Lower leg skin (tissue), 4 donors: Measurements from ENCODE around the gene CDC14A. TPM values are rescaled to one million over a fixed set of nuclear protein-coding genes. Genes with fewer than 3 reads are reported as not detected.

Experiments
- DNase-seq, 2 donors: peaks; one replicate each; pipeline ENCODE4 v3.0.0-alpha.2; 2019; ENCODE audit warnings: low spot score in 2 of 2
- H3K4me3 ChIP-seq: fragments of 200-600 bp; sonication (generic); 2 replicates; pipeline ENCODE4 v1.5.1; 2017; ENCODE audit warnings: mild to moderate bottlenecking, low read depth; ENCODE audit not compliant: poor library complexity, severe bottlenecking
- POLR2A ChIP-seq, 2 donors: fragments of 450-650 bp; IDR thresholded peaks; one replicate each; pipeline ENCODE4 v1.6.1; 2016 to 2017; ENCODE audit warnings: antibody characterized with exemption in 2 of 2, mild to moderate bottlenecking in 1 of 2, moderate library complexity in 1 of 2
- WGBS, 2 donors: methylation state at CpG; one replicate each; pipeline ENCODE4 v1.1.5; 2018; 5-methylcytosine and 5-hydroxymethylcytosine counted together
- intact Hi-C: fragments of 100-400 bp; cut with DNase I; formaldehyde crosslinking; loops from one replicate; pipeline ENCODE4 v1.15.0; 2023; ENCODE audit warnings: low total_unique reads
- total RNA-seq, 4 donors: library from RNA; depleted of rRNA; stranded (reverse); fragments of >200 nt; gene quantifications; one replicate each; pipeline ENCODE4 v1.1.0, GENCODE V29; 2016
- TF ChIP-seq, protein P1 (sequence below), 3 donors: fragments of 450-650 bp; IDR thresholded peaks; one replicate each; pipeline ENCODE4 v1.5.1; 2016; ENCODE audit warnings: antibody characterized with exemption in 3 of 3, mild to moderate bottlenecking in 3 of 3, moderate library complexity in 2 of 3

Gene CDC14A
- total RNA-seq, 4 donors from 2014 or later: 13.5 to 15.4 (median 14.4) TPM

DNA sequence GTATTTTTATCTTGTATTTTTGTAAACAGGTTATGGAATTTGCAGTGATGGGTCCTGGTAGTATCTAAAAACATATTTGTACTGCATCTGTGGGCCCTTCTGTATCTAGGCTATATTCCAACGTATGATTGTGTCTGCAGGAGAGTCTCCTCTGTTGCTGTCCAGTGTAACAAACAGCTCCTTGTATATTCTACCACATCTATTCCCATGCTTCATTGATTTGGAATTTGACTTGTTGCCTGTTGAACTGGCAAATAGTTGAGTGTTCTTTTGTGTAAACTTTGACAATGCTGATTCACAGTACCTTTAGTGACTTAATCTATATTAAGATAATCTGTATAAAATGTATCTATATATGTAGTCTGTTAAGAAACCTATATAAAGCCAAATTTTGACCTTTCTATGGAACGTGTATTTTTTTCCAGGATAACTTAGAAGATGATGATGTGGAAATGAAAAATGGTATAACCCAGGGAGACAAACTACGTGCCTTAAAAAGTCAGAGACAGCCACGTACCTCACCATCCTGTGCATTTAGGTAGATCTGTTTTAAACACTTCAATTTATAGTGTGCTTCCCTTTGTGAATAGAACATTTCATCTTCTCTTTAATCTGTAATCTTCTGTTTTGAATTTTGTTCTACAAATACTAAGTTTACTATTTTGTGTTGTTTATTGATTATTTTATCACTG, 142.2 kb downstream of the CDC14A start:
- no peak for DNase-seq
- intact Hi-C loops: no loop called here
- 91 to 94% methylated on average over 4 of the region's 4 CpGs for WGBS, 2 donors
- TF ChIP-seq POLR2A (IDR thresholded peaks at IDR 0.05): no peak
- no peak overlapping the region for H3K4me3 ChIP-seq

DNA sequence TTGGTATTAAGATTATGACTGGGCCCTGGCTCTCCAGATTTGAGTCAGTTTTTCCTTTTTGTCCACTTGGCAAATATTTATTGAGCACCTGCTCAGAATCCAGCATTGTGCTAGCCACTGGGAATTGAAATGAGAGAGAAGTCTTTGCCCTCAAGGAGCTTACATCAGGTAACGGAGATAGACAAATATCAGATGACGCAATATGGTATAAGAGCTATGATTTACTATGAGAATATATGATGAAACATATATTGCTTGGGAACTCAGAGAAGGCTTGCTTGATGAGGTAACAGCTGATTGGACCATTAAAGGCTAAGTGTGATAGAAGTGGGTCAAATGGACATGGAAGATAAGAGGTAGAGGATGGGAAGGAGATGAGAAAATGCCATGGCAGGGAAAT, 144.6 kb downstream of the CDC14A start:
- intact Hi-C loops: no loop called here
- TF ChIP-seq, protein P1, sequence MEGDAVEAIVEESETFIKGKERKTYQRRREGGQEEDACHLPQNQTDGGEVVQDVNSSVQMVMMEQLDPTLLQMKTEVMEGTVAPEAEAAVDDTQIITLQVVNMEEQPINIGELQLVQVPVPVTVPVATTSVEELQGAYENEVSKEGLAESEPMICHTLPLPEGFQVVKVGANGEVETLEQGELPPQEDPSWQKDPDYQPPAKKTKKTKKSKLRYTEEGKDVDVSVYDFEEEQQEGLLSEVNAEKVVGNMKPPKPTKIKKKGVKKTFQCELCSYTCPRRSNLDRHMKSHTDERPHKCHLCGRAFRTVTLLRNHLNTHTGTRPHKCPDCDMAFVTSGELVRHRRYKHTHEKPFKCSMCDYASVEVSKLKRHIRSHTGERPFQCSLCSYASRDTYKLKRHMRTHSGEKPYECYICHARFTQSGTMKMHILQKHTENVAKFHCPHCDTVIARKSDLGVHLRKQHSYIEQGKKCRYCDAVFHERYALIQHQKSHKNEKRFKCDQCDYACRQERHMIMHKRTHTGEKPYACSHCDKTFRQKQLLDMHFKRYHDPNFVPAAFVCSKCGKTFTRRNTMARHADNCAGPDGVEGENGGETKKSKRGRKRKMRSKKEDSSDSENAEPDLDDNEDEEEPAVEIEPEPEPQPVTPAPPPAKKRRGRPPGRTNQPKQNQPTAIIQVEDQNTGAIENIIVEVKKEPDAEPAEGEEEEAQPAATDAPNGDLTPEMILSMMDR (IDR thresholded peaks at IDR 0.05): no peak
- TF ChIP-seq POLR2A (IDR thresholded peaks at IDR 0.05): no peak
- WGBS, 2 donors: 94 to 95% methylated on average over 2 of the region's 2 CpGs
- no peak for DNase-seq
- no peak overlapping the region for H3K4me3 ChIP-seq

DNA sequence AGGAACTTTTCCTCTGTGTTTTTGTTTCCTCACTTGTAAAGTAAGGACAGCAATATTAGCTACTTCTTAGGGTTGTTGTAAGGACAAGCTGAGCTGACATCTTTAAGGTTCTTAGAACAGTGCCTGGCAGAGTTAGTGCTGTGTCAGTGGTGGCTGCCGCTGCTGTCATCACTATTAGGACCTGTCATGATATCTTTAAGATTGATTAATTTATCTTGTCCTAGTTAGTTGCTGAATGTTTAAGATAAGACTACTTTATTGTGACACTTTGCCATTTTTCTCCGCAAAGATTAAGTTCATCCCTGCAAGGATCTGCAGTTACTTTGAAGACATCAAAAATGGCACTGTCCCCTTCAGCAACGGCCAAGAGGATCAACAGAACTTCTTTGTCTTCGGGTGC, 145.5 kb downstream of the CDC14A start:
- intact Hi-C loops: no loop called here
- WGBS, 2 donors: 93 to 98% methylated on average over 4 of the region's 4 CpGs

DNA sequence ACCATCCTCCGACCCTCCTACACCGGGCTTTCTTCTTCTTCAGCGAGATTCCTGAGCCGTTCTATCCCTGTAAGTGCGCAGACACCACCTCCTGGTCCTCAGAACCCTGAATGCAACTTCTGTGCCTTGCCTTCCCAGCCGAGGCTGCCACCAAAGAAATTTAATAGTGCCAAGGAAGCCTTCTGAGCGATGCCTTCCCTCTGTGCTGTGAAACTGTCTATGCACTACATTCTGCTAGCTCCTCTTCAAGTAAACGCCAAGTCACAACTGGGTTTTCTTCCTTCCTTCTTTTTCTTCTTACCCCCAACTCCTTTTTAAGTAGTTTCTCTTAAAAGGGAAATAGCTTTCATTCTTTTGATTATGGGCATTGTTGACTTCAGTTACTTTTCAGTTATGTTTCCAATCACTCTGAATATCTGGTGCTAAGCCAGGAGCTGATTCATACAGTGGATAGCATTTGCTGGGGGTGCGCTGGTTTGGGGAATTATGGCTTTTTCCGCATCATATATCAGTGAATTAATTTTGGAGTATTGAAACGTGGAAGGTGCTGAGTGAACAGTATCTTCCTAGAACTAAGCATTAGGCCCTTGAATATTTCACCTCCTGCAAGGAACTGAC, 147.0 kb downstream of the CDC14A start:
- intact Hi-C loops: no loop called here
- H3K4me3 ChIP-seq: no peak overlapping the region
- DNase-seq: no peak
- TF ChIP-seq, protein P1 (IDR thresholded peaks at IDR 0.05): no peak
- TF ChIP-seq POLR2A (IDR thresholded peaks at IDR 0.05): no peak
- 90 to 93% methylated on average over 11 of the region's 11 CpGs for WGBS, 2 donors

More for the DNA sequence above, 145.5 kb downstream of the CDC14A start:
- TF ChIP-seq, protein P1 (IDR thresholded peaks at IDR 0.05): no peak
- TF ChIP-seq POLR2A (IDR thresholded peaks at IDR 0.05): no peak
- H3K4me3 ChIP-seq: no peak overlapping the region
- DNase-seq: no peak

DNA sequence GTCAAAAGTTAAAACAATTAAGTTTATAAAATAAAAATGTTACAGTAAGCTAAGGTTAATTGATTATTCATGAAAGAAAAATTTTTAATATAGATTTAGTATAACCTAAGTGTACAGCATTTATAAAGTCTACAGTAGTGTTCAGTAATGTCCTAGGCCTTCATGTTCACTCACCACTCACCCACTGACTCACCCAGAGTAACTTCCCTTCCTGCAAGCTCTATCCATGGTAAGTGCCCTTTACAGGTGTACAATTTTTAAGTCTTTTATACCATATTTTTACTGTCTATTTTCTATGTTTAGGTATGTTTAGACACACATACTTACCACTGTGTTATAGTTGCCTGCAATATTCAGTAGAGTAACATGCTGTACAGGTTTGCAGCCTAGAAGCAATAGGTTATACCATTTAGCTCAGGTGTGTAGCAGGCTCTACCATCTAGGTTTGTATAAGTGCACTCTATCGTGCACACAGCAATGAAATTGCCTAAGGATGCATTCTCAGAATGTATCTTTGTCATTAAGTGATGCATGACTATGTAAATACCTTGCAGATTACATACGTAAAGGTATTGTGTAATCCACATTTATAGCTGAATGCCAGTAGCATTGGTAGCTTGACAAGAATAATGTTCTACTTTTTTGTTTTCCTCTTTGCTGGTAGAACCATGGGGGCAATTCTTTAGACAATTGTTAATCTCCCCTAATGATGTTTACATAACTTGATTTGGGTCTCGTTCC, 149.9 kb downstream of the CDC14A start:
- 64 to 78% methylated on average over 3 of the region's 3 CpGs for WGBS, 2 donors
- no peak for TF ChIP-seq POLR2A (IDR thresholded peaks at IDR 0.05)
- TF ChIP-seq, protein P1 (IDR thresholded peaks at IDR 0.05): no peak
- intact Hi-C loops: no loop called here
- H3K4me3 ChIP-seq: no peak overlapping the region
- DNase-seq: no peak

DNA sequence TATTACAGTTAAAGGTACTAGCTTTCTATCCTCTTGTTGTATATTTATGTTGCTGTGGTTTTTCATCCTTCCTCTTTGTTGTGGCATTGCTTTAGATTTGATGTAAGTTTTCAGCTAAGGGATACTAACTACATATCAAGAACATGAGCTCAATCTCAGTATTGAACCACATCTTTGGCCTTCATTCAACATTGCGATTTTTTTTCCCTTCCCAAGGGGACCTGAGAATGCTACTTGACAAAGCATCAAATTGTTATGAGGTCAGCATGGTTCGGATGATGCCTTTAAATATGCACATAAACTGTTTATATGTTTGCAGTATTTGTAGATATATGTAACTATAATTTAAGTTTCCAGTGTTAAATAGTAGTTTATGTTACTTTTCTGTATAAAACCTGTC, 153.9 kb downstream of the CDC14A start:
- no peak for DNase-seq
- intact Hi-C loops: no loop called here
- 75 to 81% methylated on average over 2 of the region's 2 CpGs for WGBS, 2 donors
- H3K4me3 ChIP-seq: no peak overlapping the region
- TF ChIP-seq POLR2A (IDR thresholded peaks at IDR 0.05): no peak
- TF ChIP-seq, protein P1 (IDR thresholded peaks at IDR 0.05): no peak
